Activated naive CD4-positive, alpha-beta T cell treated with anti-CD3 and anti-CD28 coated beads, Interleukin-2, amount 50 U/mL, for 72 hours (primary cell): ENCODE data around the gene PRTFDC1. TPM values are rescaled to one million over a fixed set of nuclear protein-coding genes. Genes with fewer than 3 reads are reported as not detected.
"Not testable (repeated sequence)": the region's sequence is repeated elsewhere in the genome, so short reads cannot be mapped to it uniquely, and the experiment has no call there.

Experiments used
- ATAC-seq, 2 donors: fragments of 150-1000 bp; cut with Tn5 transposase; 2 replicates each; pipeline ENCODE4 v1.10.0; 2021; ENCODE audit warnings: mild to moderate bottlenecking in 2 of 2, moderate library complexity in 2 of 2
- DNase-seq, 2 donors: peaks; one replicate each; pipeline ENCODE4 v3.0.0; 2021 to 2022; ENCODE audit warnings: low spot score in 2 of 2
- H3K27ac Mint-ChIP-seq, 2 donors: one replicate each; pipeline ENCODE4 v1.8.0; 2022; ENCODE audit warnings: mild to moderate bottlenecking in 2 of 2, mixed read lengths in 2 of 2
- H3K36me3 Mint-ChIP-seq, 2 donors: one replicate each; pipeline ENCODE4 v1.8.0; 2022; ENCODE audit warnings: mixed read lengths in 2 of 2
- H3K9me3 Mint-ChIP-seq, 2 donors: one replicate each; pipeline ENCODE4 v1.8.0; 2022; ENCODE audit warnings: mixed read lengths in 2 of 2
- total RNA-seq, 2 donors: library from RNA; stranded (reverse); gene quantifications; one replicate each; pipeline ENCODE4 v1.2.3, GENCODE V29; 2022

The PRTFDC1 gene
- total RNA-seq, 2 donors from 2014 or later, result 0.70 to 1.1 TPM

DNA sequence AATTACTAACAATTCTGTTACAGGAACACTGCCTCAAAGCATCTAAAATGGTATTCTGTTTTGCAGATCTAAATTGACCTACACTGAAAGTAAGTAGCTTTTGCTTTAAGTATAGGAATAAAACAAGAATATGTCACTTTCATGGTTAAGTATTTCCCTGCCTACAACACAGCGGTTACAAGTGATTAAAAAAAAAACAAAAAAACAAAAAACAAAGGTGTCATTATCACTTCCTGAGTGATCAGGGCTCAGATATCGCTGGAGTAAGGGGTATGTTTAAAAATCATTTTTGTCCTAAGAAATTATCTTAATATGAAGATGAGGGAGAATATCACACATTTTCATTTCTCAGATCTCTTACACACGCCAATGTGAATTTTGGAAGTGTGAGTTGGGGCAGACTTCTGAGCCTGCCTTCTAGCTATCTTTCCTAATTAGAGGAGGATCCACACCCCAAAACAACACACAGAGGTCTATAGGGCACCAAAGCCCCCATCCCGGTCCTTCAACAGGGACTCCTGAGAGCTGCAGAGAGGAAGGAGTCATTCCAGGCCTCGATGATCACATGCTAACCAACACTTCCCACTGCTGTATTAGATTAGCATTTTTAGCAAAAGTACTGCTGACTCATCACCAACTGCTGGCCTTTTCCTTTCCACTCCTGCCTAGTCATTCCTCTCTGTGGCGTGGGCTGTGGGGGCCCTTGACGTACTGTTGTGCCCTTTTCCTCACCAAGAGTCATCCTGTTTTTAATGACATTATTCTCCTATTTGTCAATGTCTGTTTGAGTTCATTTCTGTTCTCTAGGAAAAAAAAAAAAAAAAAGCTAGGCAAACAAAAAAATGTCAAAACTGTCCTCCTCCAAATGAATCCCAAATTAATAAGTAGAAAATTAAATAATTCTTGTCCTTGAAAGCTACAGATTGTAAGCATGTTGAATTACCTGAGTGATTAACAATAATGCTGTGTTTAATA, 31.2 kb downstream of the PRTFDC1 start:
- DNase-seq, result peak; percentile 49 to 60
- peak; percentile 93 to 94 for ATAC-seq
- H3K36me3 Mint-ChIP-seq, result peaks cover 26 to 28% of the 10 kb centered on the region in 2 donors
- H3K27ac Mint-ChIP-seq, result peak overlapping the region; percentile 64 to 93
- H3K9me3 Mint-ChIP-seq, result peaks cover 11 to 26% of the 10 kb centered on the region in 2 donors

DNA sequence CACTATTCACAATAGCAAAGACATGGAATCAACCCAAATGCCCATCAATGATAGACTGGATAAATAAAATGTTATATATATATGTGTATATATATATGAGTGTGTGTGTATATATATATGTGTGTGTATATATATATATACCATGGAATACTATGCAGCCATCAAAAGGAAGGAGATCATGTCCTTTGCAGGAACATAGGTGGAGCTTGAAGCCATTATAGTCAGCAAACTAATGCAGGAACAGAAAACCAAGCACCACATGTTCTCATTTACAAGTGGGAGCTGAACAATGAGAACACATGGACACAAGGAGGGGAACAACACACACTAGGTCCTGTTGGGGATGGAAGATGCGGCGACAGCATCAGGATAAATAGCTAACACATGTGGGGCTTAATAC, 32.2 kb downstream of the PRTFDC1 start:
- peaks cover 11 to 21% of the 10 kb centered on the region in 2 donors for H3K9me3 Mint-ChIP-seq
- H3K27ac Mint-ChIP-seq, DNase-seq, ATAC-seq: not testable (repeated sequence)
- H3K36me3 Mint-ChIP-seq, result peaks cover 26 to 28% of the 10 kb centered on the region in 2 donors

DNA sequence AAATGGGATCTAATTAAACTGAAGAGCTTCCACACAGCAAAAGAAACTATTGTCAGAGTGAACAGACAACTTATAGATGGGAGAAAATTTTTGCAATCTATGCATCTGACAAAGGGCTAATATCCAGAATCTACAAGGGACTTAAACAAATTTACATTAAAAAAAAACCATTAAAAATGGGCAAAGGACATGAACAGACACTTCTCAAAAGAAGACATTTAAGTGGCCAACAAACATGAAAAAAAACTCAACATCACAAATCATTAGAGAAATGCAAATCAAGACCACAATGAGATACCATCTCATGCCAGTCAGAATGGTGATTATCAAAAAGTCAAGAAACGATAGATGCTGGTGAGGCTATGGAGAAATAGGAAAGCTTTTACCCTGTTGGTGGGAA, 32.8 kb downstream of the PRTFDC1 start:
- H3K27ac Mint-ChIP-seq, DNase-seq, ATAC-seq: not testable (repeated sequence)
- Mint-ChIP-seq H3K9me3 (peaks cover 11 to 20% of the 10 kb centered on the region in 2 donors), H3K36me3 (peaks cover 24% of the 10 kb centered on the region in 2 donors)

DNA sequence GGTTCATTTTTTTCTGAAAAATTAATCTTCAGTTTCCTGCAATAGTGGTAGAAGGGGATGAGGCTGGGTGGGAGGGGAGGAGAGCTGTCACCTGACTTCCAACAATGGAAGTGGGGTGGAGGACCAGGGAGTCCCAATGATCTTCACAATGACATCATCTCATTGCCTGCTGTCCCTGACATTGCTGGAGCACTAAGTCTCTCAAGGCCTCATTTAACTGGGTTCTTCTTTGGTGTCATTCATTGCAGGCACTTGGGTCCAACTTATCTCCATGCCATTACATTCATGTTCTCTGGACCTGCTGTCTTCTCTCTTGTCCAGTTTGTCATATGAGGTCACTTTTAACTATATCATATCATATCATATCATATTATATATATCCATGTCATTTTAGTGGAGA, 34.4 kb downstream of the PRTFDC1 start:
- DNase-seq (no peak), ATAC-seq (no peak)
- Mint-ChIP-seq H3K9me3 (peaks cover 6% of the 10 kb centered on the region in 2 donors), H3K27ac (no peak overlapping the region), H3K36me3 (peaks cover 7 to 8% of the 10 kb centered on the region in 2 donors)

DNA sequence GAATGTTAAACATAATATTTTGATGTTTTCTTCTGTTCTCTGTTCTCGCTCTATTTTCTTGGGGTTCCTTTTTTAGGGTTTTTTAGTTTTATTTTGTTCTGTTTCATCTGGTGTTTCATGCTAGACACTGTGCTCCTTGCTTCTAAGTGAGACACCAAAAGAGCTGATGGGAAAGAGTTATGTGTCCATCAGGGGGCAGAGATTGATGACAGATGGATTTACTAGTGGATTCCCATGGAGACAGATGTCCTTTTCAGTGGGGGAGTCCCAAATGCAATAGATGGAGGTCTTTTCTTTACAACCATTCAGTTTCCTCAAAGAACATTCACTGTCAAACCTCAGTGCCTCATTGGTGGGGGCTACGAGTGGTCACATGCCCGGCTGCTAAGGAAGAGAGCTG, 34.9 kb downstream of the PRTFDC1 start:
- ATAC-seq (no peak), DNase-seq (no peak)
- Mint-ChIP-seq H3K36me3 (peaks cover 2 to 8% of the 10 kb centered on the region in 2 donors), H3K27ac (no peak overlapping the region), H3K9me3 (peaks cover 6% of the 10 kb centered on the region in 2 donors)

DNA sequence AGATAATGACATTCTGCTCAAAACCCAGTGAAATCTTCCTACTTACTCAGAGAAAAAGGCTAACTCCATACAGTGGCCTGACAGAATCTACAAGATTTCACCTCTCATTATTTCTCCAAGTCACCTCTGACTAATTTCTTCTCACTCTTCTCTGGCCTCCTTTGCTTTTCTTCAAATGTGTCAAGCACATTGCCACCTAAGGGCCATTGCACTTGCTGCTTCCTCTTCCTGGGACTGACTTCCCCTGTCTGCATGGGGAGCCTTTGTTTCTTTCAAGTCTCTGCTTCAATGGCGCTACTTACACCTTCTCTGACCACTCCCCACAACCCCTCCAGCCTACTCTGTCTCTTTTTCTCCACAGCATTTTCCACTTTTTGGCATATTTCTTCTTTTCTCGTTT, 36.0 kb downstream of the PRTFDC1 start:
- ATAC-seq (peak in 1 of 2 donors; percentile 57), DNase-seq (no peak)
- Mint-ChIP-seq H3K36me3 (peaks cover 0 to 8% of the 10 kb centered on the region in 2 donors), H3K27ac (no peak overlapping the region), H3K9me3 (peaks cover 6% of the 10 kb centered on the region in 2 donors)

DNA sequence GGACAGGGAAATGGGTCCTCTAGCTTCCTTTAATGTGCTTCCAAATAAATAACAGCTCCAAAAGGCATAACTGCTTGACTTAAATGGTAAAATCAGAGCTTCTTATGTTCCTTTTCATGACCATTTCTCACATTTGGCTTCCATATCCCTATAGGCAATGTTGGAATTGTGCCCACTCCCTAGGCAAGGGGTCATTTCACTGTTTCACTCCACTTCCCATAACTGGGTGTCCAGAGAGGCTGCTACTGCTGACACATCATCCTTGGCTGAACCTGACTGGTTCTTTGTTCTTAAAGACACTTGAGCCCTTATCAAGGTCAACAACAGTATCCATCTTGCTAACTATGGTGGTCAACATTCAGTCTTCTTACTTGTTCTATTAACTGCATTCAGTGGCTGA, 37.1 kb downstream of the PRTFDC1 start:
- H3K27ac Mint-ChIP-seq, result no peak overlapping the region
- peaks cover 0 to 8% of the 10 kb centered on the region in 2 donors for H3K36me3 Mint-ChIP-seq
- peaks cover 6% of the 10 kb centered on the region in 2 donors for H3K9me3 Mint-ChIP-seq
- no peak for DNase-seq
- no peak for ATAC-seq

DNA sequence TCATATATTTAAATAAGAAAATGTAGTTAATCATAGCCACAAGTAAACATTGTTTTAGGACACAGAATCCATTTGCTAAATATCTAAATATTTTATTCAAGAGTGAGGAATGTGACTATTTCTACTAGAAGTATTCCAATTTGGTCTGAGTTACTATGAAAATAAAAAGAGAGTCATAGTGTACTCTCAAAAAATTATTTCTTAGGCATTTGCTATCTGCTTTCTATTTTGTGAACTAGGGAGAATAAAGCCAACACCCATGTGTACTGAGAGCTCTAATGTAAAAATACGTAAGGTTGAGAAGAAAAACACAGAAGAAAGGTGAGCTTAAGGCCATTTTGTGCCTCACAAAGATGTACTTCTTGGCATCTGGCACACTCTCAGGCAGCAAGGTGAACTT, 38.3 kb downstream of the PRTFDC1 start:
- DNase-seq (no peak), ATAC-seq (no peak)
- Mint-ChIP-seq H3K36me3 (no peaks in the 10 kb centered on the region), H3K27ac (no peak overlapping the region), H3K9me3 (no peaks in the 10 kb centered on the region)

DNA sequence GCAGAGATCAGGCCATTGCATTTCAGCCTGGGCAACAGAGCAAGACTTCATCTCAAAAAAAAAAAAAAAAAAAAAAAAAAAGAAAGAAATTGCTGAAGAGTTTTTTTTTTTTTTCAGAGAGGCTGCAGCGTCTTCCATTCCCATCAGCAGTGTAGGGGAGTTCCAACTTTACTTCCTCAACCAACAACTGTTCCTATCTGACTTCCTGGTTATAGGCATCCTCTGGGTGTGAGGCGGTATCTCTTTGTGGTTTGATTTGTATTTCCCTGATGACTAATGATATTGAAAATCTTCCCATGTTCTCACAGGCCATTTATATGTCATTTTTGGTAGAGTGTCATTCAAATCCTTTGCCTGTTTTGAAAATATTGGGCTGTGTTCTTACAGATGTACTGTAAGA, 40.2 kb downstream of the PRTFDC1 start:
- DNase-seq (no peak), ATAC-seq (peak in 1 of 2 donors; percentile 57)
- Mint-ChIP-seq H3K36me3 (no peaks in the 10 kb centered on the region), H3K27ac (no peak overlapping the region), H3K9me3 (no peaks in the 10 kb centered on the region)

DNA sequence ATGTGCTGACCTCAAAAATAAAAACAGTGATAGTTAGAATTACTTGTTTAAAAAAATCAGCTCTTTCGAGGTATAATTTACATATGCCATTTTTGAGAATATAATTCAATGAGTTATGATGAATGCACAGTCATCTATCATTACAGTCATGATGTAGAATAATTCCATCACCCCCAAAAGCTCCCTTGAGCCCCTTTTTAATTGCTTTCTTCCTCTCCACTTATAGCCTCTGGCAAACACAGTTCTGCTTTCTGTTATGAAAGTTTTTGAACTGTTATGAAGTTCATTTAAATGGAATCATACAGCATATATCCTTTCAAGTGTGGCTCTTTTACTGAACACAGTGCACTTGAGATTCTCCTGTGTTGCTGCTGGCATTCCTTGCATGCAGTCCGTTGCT, 41.4 kb downstream of the PRTFDC1 start:
- DNase-seq (no peak), ATAC-seq (no peak)
- H3K27ac Mint-ChIP-seq, result no peak overlapping the region
- no peaks in the 10 kb centered on the region for H3K9me3 Mint-ChIP-seq
- peaks cover 0 to 8% of the 10 kb centered on the region in 2 donors for H3K36me3 Mint-ChIP-seq

DNA sequence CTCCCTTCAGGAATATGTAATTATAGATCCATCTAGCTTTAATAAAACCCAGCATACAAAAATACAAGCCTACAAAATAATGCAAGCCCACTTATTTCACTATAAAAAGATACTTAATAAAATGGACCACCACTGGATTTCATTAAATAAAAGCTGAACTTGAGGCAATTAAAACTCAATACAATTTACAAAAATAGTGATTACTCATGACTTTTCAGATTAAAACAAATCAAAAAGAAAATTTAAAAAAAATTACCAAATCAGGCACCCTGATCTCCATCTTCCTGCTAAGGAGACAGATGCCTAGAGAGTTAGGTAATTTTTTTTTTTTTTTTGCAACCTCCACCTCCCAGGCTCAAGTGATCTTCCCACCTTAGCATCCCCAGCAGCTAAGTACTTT, 41.8 kb downstream of the PRTFDC1 start:
- DNase-seq (no peak), ATAC-seq (no peak)
- H3K36me3 Mint-ChIP-seq, result peaks cover 0 to 11% of the 10 kb centered on the region in 2 donors
- no peak overlapping the region for H3K27ac Mint-ChIP-seq
- peaks cover 0 to 4% of the 10 kb centered on the region in 2 donors for H3K9me3 Mint-ChIP-seq

DNA sequence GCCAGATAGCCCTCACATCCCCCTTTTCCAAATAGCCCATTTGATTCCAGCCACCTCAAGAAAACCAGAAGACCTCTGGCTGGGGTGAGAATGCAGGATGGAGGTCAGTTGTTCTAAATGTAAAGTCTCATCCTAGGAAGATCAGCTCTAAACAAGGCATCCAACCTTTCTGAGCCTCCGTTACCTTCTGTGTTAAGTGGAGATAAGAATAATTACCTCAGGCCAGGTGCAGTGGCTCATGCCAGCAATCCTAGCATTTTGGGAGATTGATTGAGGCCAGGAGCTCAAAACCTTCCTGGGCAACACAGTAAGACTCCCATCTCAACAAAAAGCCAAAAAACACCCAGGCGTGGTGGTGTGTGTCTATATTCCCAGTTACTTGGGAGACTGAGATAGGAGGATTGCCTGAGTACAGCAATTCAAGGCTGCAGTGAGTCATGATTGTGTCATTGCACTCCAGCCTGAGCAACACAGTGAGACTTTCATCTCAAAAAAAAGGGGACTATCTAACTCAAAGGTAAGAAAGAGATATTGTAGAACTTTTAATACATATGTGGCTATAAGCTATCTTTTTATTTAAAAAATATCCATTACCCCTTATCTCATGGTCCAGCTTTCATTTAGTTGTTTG, 43.5 kb downstream of the PRTFDC1 start:
- Mint-ChIP-seq H3K9me3 (peaks cover 0 to 6% of the 10 kb centered on the region in 2 donors), H3K27ac (no peak overlapping the region), H3K36me3 (peaks cover 0 to 11% of the 10 kb centered on the region in 2 donors)
- no peak for DNase-seq
- ATAC-seq, result peak; percentile 77 to 82

DNA sequence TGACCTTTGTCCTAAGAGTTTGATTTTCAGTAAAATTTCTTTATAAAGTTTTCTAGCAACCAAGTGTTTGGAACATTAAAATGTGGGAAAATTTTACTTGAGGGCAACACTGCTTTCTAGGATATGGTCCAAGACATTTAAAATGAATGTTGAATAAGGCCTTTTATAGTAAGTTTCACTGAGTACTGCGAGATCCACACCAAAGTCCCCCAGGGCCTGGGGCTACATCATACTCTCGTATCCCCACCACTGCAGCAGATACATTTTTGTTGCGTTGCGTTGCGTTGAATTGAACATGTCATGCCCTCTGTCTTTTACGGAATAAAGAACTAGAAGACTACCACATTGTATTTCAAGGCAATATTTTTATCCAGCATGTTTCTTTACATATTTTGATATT, 44.5 kb downstream of the PRTFDC1 start:
- peaks cover 0 to 11% of the 10 kb centered on the region in 2 donors for H3K36me3 Mint-ChIP-seq
- DNase-seq, result no peak
- H3K27ac Mint-ChIP-seq, result no peak overlapping the region
- no peak for ATAC-seq
- H3K9me3 Mint-ChIP-seq, result peaks cover 0 to 6% of the 10 kb centered on the region in 2 donors

DNA sequence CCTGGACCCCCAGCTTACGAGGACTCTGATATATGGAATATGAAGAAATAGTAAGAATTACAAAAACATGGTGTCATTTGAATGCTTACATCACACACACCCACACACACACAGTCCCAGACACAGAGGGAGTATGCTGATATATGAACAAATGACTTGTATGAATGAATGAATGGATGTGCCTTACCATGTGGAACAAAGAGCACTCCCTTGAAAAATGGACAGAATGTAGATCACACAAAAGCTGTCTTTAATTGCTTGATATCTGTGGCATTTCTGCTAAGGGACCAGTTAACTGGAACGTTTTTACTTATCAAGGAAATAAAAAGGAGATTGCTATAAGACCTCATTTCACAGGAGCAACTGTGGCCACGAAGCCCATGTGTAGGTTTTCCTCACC, 46.0 kb downstream of the PRTFDC1 start:
- H3K27ac Mint-ChIP-seq, result no peak overlapping the region
- ATAC-seq, result no peak
- H3K9me3 Mint-ChIP-seq, result peaks cover 0 to 6% of the 10 kb centered on the region in 2 donors
- H3K36me3 Mint-ChIP-seq, result peaks cover 0 to 11% of the 10 kb centered on the region in 2 donors
- DNase-seq, result no peak

DNA sequence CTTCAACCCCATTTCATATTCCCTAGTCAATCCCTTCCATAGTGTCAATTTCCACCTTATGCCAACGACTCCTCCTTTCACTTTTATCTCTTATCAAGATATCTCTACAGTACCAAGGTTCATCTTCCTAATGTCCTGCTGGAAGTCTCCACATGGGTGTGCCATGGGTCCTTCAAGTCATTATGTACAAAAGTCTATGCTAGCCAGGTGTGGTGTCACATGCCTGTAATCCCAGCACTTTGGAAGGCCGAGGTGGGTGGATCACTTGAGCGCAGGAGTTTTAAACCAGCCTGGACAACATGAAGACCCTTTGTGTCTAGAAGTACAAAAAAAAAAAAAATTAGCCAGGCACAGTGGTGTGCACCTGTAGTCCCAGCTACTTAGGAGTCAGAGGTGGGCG, 47.6 kb downstream of the PRTFDC1 start:
- Mint-ChIP-seq H3K27ac (no peak overlapping the region), H3K36me3 (peaks cover 0 to 11% of the 10 kb centered on the region in 2 donors), H3K9me3 (peaks cover 0 to 6% of the 10 kb centered on the region in 2 donors)
- no peak for DNase-seq
- ATAC-seq, result no peak

DNA sequence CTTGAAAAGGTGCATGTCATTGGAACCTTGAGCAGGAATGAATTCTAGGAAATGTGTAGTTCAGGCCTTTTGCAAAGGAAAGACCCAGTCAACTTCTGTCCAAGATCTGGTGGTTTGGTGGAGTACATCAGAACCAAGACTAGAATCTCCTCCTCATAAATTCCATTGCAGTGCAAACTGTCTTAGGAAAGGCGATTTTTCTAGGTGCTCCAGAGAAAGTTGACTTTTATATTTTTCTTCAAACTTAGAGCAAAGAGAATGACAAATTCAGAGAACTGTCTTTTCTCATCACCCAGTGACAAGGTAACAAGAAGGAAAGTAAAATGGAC, 50.0 kb downstream of the PRTFDC1 start:
- ATAC-seq, result peak in 1 of 2 donors; percentile 6
- Mint-ChIP-seq H3K36me3 (peaks cover 8 to 11% of the 10 kb centered on the region in 2 donors), H3K27ac (no peak overlapping the region), H3K9me3 (peaks cover 0 to 6% of the 10 kb centered on the region in 2 donors)
- DNase-seq, result no peak

DNA sequence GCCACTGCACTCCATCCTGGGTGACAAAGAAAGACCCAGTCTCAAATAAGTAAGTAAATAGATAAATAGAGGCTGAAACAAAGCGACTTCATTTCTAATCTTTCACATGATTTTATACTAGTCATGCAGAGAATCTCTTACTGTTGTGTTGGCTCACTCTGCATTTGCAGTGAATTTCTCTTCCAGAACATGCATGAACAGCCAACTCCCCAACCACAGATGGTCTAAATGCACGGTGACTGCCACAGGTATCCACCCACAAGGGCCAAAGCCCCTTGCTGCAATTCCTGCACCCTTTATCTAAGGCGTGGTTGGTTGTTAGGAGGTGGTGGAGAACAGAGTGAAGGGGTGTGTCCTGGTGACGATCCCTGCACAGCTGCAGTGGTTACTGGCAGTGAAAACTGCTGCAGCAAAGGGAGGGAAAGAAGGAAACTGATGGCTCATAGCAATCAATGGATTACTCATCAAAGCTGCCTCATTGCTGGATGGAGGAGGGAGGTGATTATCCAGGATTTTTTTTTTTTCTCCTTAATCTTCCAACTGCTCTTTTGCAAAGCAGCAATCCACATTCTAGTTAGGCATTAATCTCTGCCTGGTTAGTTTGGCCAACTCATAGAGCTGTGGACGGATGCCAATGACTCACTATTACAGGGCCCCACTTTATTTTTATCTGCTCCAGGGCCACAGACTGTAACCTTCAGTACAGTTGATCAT, 50.6 kb downstream of the PRTFDC1 start:
- peaks cover 8 to 11% of the 10 kb centered on the region in 2 donors for H3K36me3 Mint-ChIP-seq
- peak overlapping the region in 1 of 2 donors; percentile 26 for H3K27ac Mint-ChIP-seq
- ATAC-seq (peak; percentile 52 to 56), DNase-seq (no peak)
- H3K9me3 Mint-ChIP-seq, result peaks cover 0 to 6% of the 10 kb centered on the region in 2 donors
